ENCODE results near the gene DDX25.

DNA sequence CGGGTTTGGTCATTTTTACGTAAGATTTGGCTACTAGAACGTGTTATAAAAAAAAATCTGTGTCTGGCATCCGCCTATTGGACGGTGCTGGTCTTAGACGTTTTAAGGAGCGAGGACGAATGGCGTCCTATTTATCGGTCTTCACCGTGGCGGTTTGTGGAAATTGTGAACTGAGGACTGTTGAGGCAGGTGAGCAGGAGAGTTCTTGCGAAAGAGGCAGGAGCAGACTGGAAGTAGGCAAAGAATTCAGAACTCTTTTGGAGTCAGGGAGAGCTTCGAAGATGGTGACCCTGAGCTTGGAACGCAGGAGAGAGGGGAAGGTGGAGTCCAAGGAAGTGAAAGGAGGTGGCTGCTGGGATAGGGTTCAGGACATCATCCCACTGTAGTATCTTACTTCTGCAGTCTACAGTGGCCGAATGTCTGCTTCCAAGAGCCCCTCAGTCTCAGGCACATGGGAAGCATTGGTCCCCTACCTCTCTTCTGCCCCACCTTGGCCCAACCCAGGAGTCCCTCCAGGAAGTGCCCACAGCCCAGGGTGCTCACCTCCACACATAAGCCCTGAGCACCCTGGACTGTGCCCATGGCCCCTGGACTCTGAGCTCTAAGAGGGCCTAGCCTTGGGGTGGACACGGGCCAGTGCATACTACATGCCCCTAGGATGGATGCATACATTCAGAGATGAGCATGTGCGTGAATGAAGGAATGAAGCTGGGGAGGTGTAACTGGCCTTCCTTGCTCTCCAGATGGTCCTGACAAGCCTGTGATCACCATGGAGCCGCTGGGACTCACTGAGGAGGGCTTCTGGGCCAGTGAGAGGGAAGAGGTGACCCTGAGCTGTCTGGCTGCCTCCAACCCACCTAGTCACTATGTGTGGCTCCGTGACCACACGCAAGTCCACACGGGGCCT is 45.2 kb downstream of the DDX25 start:
- TF ChIP-seq, protein P1, sequence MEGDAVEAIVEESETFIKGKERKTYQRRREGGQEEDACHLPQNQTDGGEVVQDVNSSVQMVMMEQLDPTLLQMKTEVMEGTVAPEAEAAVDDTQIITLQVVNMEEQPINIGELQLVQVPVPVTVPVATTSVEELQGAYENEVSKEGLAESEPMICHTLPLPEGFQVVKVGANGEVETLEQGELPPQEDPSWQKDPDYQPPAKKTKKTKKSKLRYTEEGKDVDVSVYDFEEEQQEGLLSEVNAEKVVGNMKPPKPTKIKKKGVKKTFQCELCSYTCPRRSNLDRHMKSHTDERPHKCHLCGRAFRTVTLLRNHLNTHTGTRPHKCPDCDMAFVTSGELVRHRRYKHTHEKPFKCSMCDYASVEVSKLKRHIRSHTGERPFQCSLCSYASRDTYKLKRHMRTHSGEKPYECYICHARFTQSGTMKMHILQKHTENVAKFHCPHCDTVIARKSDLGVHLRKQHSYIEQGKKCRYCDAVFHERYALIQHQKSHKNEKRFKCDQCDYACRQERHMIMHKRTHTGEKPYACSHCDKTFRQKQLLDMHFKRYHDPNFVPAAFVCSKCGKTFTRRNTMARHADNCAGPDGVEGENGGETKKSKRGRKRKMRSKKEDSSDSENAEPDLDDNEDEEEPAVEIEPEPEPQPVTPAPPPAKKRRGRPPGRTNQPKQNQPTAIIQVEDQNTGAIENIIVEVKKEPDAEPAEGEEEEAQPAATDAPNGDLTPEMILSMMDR (IDR thresholded peaks at IDR 0.05 in 2 of 3, conservative IDR thresholded peaks at IDR 0.05 in 1 of 3; ENCODE audit: control insufficient read depth in 2 of 3, extremely low read depth in 1 of 3, insufficient read depth in 1 of 3, low read depth in 3 of 3, low read length in 3 of 3), result no peak
- TF ChIP-seq EZH2 (IDR thresholded peaks at IDR 0.05; ENCODE audit: borderline replicate concordance, control insufficient read depth, low read depth, low read length), result no peak
- TF ChIP-seq TAF1 (IDR thresholded peaks at IDR 0.05; ENCODE audit: borderline replicate concordance, low read depth, low read length), result no peak
- TF ChIP-seq HCFC1 (IDR thresholded peaks at IDR 0.05; ENCODE audit: low read length), result no peak
- no peak for TF ChIP-seq SIX5 (IDR thresholded peaks at IDR 0.05; ENCODE audit: low read depth, low read length, severe bottlenecking)
- TF ChIP-seq CHD4 (IDR thresholded peaks at IDR 0.05), result no peak
- no peak for TF ChIP-seq CBX5 (IDR thresholded peaks at IDR 0.05; ENCODE audit: low read depth)
- TF ChIP-seq CEBPB (IDR thresholded peaks at IDR 0.05; ENCODE audit: borderline replicate concordance in 1 of 2, low read depth in 2 of 2, low read length in 2 of 2), result no peak
- TF ChIP-seq FOXM1 (IDR thresholded peaks at IDR 0.05; ENCODE audit: low read depth, low read length), result no peak
- no peak for TF ChIP-seq POLR2AphosphoS5 (IDR thresholded peaks at IDR 0.05; ENCODE audit: low read length)
- TF ChIP-seq RELA (IDR thresholded peaks at IDR 0.05; ENCODE audit: borderline replicate concordance, partially characterized antibody), result no peak
- no peak for TF ChIP-seq NFXL1 (IDR thresholded peaks at IDR 0.05; ENCODE audit: borderline replicate concordance)

Measured in GM12878 (cell line).